Measurements from ENCODE around the gene CARD14.
A peak's percentile ranks its signal among the peaks of the same experiment; 100 is the strongest.
"Not testable (repeated sequence)": the region's sequence is repeated elsewhere in the genome, so short reads cannot be mapped to it uniquely, and the experiment has no call there.

The CARD14 gene

GRCh38 chr17:80254396-80255251 is 84.8 kb downstream of the CARD14 start:
- peak; percentile 94 for DNase-seq

- no peak for DNase-seq
These were observed 86.2 kb downstream of the CARD14 start for GRCh38 chr17:80256034-80256350.

GRCh38 chr17:80257716-80258213 is 87.9 kb downstream of the CARD14 start:
- peak; percentile 56 for DNase-seq

DNA sequence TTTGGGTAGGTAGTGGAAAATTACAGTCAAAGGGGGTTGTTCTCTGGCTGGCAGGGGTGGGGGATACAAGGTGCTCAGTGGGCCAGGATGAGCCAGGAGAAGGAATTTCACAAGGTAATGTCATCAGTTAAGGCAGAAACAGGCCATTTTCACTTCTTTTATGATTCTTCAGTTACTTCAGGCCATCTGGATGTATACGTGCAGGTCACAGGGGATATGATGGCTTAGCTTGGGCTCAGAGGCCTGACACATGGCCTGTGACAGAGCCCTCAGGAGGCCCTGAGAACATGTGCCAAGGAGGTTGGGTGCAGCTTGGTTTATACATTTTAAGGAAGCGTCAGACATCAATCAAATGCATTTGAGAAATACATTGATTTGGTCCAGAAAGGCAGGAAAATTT is 88.5 kb downstream of the CARD14 start:
- DNase-seq, result not testable (repeated sequence)

Data from SHP77 treated with DMSO at 0.1 percent for 48 hours (cell line).